Activated CD8-positive, alpha-beta memory T cell treated with anti-CD3 and anti-CD28 coated beads, Interleukin-2, amount 50 U/mL, for 24 hours (primary cell): Measurements from ENCODE around the gene ZBBX.

ENCODE experiments used
- DNase-seq: peaks from one replicate; pipeline ENCODE4 v3.0.0-alpha.2; 2020; ENCODE audit errors: extremely low read depth

The ZBBX gene

GRCh38 chr3:167305340-167305890, 74.7 kb downstream of the ZBBX start:
- DNase-seq, result no peak

GRCh38 chr3:167304077-167304476, 76.0 kb downstream of the ZBBX start:
- DNase-seq, result no peak

GRCh38 chr3:167302678-167303077, 77.4 kb downstream of the ZBBX start:
- no peak for DNase-seq

- no peak for DNase-seq
Observed at GRCh38 chr3:167300207-167300606, 79.9 kb downstream of the ZBBX start.

GRCh38 chr3:167289435-167289834, 90.7 kb downstream of the ZBBX start:
- DNase-seq, result no peak

- DNase-seq, result no peak
Observed at GRCh38 chr3:167288737-167289136, 91.4 kb downstream of the ZBBX start.

GRCh38 chr3:167287308-167287707, 92.8 kb downstream of the ZBBX start:
- DNase-seq, result no peak

GRCh38 chr3:167274141-167274874, 105.8 kb downstream of the ZBBX start:
- no peak for DNase-seq

- no peak for DNase-seq
Observed at GRCh38 chr3:167253037-167253436, 127.1 kb downstream of the ZBBX start.

GRCh38 chr3:167251678-167252077, 128.4 kb downstream of the ZBBX start:
- no peak for DNase-seq

GRCh38 chr3:167246252-167246651, 133.8 kb downstream of the ZBBX start:
- no peak for DNase-seq

GRCh38 chr3:167241048-167241845, 138.8 kb downstream of the ZBBX start:
- DNase-seq, result no peak

- no peak for DNase-seq
Observed at GRCh38 chr3:167228135-167228534, 152.0 kb downstream of the ZBBX start.

GRCh38 chr3:167225821-167226220, 154.3 kb downstream of the ZBBX start:
- DNase-seq, result no peak

GRCh38 chr3:167209011-167209410, 171.1 kb downstream of the ZBBX start:
- DNase-seq, result no peak

GRCh38 chr3:167203062-167203461, 177.0 kb downstream of the ZBBX start:
- no peak for DNase-seq

GRCh38 chr3:167198949-167199600, 181.0 kb downstream of the ZBBX start:
- DNase-seq, result no peak
